ENCODE data around the gene TMEM184A. TPM values are rescaled to one million over a fixed set of nuclear protein-coding genes. Genes with fewer than 3 reads are reported as not detected.
A peak's percentile ranks its signal among the peaks of the same experiment; 100 is the strongest.

The TMEM184A gene
- total RNA-seq, 1 experiment from 2014 or later: 0.11 TPM

GRCh38 chr7:1569016-1569415 is 13.0 kb upstream of the TMEM184A start:
- peak; percentile 72 for DNase-seq (ENCODE audit: low read depth)

- DNase-seq (ENCODE audit: low read depth): peak; percentile 99
Measured at GRCh38 chr7:1567896-1568510, 12.0 kb upstream of the TMEM184A start.

GRCh38 chr7:1567049-1567771 is 11.2 kb upstream of the TMEM184A start:
- peak; percentile 90 for DNase-seq (ENCODE audit: low read depth)

GRCh38 chr7:1566687-1567048 is 10.7 kb upstream of the TMEM184A start:
- no peak for DNase-seq (ENCODE audit: low read depth)

GRCh38 chr7:1564603-1565022 is 8.6 kb upstream of the TMEM184A start:
- DNase-seq (ENCODE audit: low read depth): peak; percentile 59

- DNase-seq (ENCODE audit: low read depth): no peak
Measured at GRCh38 chr7:1563981-1564602, 8.1 kb upstream of the TMEM184A start.

- peak; percentile 70 for DNase-seq (ENCODE audit: low read depth)
Measured at GRCh38 chr7:1562597-1563051, 6.6 kb upstream of the TMEM184A start.

- DNase-seq (ENCODE audit: low read depth): no peak
Measured at GRCh38 chr7:1562116-1562515, 6.1 kb upstream of the TMEM184A start.

GRCh38 chr7:1561036-1561940 is 5.3 kb upstream of the TMEM184A start:
- DNase-seq (ENCODE audit: low read depth): no peak

- DNase-seq (ENCODE audit: low read depth): no peak
Measured at GRCh38 chr7:1560620-1561031, 4.6 kb upstream of the TMEM184A start.

GRCh38 chr7:1559626-1560590 is 3.9 kb upstream of the TMEM184A start:
- no peak for DNase-seq (ENCODE audit: low read depth)

GRCh38 chr7:1558841-1559625 is 3.0 kb upstream of the TMEM184A start:
- DNase-seq (ENCODE audit: low read depth): no peak

- no peak for DNase-seq (ENCODE audit: low read depth)
Measured at GRCh38 chr7:1558181-1558811, 2.3 kb upstream of the TMEM184A start.

GRCh38 chr7:1557771-1558170 is 1.8 kb upstream of the TMEM184A start:
- no peak for DNase-seq (ENCODE audit: low read depth)

GRCh38 chr7:1557006-1557405 is 1.0 kb upstream of the TMEM184A start:
- DNase-seq (ENCODE audit: low read depth): no peak

- peak; percentile 90 for DNase-seq (ENCODE audit: low read depth)
Measured at GRCh38 chr7:1555046-1555812, 776 bp downstream of the TMEM184A start.

- DNase-seq (ENCODE audit: low read depth): no peak
Measured at GRCh38 chr7:1554333-1555045, 1.5 kb downstream of the TMEM184A start.
